Measurements from ENCODE around the gene GTF3C2.
"Not testable (repeated sequence)": the region's sequence is repeated elsewhere in the genome, so short reads cannot be mapped to it uniquely, and the experiment has no call there.

Gene GTF3C2

DNA sequence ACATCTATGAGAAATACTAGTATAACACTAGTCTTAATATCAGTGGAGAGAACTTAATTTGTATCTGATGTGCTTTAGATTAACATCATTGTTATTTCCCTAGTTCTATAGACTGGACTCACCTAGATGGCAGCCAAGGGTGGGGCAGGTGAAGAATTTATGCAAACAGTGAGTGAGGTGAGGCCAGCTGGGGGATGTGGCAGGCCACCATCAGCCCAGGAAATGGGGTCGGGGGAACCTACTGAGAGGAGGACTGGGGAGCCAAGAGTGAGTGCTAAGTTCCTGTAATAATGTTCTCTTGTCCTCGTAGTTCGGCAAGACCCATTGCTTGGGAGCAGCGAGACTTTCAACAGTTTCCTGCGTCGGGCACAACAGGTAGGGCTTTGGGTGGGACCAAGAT lies 16.4 kb upstream of the GTF3C2 start:
- no peak for DNase-seq

DNA sequence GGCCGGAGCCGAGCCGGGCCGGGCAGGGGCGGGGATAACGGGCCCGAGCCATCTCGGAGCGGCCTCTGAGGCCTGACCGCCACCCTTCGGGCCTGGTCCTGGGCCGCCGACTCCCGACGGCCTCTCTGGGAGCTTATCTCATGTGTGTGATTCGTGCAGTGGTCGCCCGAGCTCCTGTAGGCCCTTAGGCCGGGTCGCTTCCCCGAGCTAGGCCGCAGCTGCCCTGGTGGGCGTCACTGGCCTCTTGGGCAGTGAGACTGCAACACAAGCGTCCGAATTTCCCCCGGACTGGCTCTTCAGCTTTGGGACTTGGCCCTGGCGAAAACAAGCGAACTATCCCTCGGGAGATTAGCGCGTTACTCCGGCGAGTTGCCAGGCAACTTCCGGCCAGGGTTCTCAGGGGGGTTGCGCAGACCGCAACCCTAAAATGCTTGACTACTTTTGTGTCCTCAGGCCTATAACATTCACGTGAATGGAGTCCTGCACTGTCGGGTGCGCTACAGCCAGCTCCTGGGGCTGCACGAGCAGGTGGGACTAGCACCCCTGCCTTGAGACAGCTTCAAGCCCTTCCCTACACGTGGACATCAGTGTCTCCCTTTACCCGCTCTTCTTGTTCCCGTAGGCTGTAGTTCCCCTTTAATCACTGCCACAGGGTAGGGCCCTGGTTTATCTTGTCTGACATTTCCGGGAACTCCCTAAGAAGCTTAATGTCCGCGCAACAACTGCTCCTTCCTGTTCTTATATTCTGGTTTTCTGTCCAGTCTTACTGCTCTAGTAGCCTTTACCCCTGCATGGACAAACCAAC lies 14.5 kb upstream of the GTF3C2 start:
- no peak for DNase-seq

DNA sequence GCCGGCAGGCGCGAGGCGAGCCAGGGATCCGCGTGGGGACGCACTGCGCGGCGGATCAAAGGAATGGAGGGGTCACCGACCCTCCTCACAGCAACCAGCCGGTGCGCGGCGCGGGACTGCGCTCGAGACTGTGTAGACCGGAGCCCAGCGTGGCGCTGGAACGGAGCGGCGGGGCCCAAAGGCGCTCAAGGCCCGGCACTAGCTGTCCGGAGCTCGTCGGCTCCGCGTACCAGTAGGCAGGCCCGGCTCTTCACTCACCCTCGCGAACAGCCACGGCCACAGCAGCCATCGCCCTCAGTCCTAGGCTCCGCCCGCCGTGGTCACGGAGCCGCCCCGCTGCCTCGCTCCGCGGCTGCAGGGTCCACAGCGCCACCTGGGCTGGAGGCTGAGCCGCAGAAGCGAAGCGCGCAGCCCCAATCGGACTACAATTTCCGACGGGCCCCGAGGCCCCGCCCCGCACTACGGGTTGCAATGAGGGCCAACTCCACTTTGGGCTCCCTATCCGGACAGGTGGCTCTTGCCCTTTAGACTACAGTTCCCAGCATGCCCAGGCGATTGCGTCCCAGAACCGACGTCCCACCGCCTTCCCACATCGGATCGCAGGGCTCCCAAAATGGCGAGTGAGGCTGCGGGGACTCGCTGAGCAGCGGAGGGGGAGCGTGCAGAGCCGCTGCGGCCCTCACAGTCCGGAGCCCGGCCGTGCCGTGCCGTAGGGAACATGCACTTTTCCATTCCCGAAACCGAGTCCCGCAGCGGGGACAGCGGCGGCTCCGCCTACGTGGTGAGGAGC lies 13.7 kb upstream of the GTF3C2 start, which contains the start of the genes EIF2B4 and SNX17:
TSS of gene EIF2B4 (minus strand) at position 313 of the 790 bp plus-strand sequence. CDS start at position 289, 24 bp downstream.
TSS of gene SNX17 (plus strand) at position 591 of the 790 bp plus-strand sequence. CDS start at position 719, 128 bp downstream.
- peak; percentile 99 for DNase-seq

DNA sequence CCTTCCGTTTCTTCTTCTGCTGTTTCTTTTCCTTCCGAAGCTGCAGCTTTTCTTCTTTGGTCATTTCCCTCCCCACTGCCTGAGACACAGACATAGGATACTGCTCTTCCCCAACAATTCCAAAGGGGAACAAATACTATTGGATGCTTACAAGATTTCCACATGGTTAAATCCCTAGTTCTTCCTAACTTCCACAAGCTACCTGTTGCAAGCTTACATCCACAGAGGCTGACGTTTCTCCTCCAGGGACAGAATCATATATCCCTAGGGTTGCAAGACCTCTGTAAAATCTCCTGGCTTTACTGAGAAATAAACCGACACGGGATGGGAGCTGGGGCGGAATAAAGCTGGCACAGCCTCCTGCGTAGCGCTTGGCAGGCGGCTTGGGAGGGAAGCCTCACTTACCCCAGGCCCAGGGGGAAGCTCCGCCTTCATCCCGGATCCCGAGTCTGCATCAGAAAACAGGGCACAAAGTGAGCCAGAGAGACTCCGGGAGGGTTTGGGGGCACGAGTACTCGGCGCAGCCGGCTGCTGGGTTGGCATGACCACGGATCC lies 13.0 kb upstream of the GTF3C2 start:
- DNase-seq = no peak

DNA sequence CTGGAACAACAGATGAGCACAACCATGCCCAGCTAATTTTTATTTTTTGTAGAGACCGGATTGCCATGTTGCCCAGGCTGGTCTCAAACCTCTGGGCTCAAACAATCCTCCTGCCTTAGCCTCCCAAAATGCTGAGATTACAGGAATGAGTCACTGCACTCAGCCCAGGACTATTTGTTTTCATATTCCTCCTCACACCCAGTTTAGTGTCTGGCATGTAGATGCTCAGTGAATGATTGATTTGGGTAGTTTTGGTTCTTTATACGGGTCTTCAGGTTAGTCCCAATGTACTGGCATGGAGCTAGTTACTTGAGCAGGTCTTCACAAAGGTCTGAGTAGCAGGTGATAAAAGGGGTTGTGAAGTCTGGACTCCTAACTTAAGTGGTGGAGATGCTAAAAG lies 7.4 kb upstream of the GTF3C2 start:
- DNase-seq = no peak

DNA sequence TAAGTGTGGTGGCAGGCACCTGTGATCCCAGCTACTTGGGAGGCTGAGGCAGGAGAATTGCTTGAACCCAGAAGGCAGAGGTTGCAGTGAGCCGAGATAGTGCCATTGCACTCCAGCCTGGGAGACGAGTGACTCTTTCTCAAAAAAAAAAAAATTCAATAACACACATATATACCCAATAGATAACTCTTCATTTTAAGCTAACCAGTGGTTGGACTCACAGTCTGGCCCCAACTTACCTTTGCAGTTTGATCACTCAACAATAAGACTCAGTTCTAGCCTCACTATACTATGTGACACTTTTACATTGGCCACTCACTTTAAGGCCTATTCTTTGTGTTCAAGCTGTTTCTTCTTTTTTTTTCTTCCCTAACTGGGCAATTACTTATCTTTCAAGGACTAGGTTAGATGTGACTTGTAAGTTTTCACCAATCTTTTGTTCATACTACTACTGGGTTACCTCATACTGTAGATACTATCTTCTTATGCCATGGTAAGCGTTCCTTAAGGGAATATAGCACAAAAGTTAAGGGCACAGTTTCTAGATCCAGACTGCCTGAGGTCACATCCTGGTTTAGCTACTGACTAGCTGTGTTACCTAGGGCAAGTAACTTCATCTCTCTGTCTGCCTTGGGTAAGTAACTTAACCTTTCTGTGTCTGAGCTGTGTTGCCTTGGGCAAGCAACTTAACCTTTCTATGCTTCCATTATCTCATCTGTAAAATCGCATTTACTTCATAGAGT lies 6.3 kb upstream of the GTF3C2 start:
- no peak for DNase-seq

DNA sequence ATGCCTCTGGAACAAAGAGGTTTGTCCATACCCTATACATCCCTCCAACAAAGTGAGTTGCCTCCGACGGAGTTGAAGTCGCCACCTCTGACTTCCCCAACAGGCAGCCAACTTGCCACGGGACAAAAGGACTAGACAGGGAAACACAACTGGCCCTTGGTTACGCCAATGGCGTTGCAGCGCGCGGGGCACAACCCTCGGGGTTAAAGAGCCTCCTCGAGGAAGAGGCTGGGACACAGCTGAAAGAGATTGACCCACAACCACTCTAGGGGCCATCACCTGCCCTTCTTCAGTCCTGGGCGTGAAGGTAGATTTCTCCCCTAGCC lies 545 bp downstream of the GTF3C2 start:
- no peak for DNase-seq

DNA sequence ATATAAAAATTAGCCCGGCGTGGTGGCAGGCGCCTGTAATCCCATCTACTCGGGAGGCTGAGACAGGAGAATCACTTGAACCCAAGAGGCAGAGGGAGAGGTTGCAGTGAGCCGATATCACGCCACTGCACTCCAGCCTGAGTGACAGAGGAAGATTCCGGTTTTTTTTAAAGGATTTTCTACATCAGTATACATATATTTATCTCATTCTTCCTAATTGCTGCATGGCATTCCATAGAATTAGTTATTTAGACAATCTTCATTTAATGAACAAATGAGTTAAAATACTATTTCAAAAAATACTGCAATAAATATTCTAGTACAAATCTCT lies 2.0 kb downstream of the GTF3C2 start:
- no peak for DNase-seq

DNA sequence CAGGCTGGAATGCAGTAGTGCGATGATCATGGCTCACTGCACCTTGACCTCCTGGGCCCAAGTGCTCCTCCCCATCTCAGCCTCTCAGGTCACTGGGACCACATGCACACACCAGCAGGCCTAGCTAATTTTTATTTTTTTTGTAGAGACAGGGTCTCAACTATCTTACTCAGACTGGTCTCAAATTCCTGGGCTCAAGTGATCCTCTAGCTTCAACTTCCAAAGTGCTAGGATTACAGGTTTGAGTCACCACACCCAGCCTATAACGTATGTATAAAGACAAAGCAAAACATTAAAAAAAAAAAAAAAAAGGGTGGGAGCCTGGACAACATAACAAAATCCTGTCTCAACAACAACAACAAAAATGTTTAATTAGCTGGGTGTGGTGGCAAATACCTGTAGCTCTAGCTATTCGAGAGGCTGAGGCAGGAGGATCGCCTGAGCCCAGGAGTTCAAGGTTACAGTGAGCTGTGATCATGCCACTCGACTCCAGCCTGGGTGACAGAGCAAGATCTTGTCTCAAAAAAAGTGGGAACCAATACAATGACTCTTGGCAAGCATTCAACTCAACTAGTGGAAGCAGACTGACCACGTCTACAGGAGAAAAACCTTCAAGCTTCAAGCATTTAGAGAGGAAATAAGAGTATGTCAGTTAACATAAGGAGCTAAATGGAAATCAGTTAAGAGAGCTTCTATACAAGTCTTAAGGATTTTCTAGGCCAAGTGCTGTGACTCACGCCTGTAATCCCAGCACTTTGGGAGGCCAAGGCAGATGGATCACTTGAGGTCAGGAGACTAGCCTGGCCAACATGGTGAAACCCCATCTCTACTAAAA lies 2.6 kb downstream of the GTF3C2 start:
- DNase-seq = no peak

DNA sequence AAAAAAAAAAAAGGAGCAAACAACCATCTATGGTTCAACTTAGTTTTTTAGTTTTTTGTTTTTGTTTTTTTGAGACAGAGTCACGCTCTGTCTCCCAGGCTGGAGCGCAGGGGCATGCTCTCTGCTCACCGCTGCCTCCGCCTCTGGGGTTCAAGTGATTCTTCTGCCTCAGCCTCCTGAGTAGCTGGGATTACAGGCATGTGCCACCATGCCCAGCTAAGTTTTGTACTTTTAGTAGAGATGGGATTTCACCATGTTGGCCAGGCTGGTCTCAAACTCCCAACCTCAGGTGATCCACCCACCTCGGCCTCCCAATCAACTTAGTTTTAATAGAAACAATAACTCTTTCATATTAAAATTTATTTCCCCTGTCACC lies 3.2 kb downstream of the GTF3C2 start:
- DNase-seq = not testable (repeated sequence)

DNA sequence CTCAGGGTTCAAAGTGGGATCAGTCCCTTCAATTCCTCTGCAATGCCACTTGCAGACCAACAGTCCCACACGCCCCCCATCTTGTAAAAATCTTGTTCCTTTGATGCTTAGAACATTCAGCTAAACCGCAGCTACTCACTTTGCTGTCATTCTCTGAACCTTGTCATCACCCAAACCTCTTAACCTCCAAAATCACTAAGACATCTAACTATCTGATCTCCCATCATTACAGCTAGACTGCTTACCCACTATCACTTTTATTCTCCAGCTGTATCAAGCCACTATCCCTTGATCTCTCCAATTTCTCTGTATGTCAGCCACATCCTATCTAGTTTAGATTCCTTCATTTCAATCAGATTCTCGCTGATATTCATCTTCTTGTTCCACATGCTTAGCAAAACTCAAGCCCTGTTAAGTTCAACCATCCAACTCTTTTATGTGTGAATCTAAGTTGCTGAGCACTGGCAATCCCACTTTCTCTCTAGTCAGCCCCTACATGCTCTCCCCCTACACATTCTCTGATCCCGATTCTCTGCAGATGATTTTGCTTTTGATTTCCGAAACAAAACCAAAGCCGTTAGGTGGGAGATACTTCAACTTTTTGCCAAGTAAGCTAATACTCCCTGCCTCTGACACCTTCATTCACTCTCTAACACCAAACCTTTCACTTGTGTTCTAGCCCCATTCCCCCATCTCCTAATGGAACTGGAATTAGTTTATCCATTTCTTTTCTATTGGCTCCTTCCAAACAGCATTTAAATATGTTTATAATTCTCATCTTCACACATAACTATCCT lies 4.6 kb downstream of the GTF3C2 start:
- no peak for DNase-seq

DNA sequence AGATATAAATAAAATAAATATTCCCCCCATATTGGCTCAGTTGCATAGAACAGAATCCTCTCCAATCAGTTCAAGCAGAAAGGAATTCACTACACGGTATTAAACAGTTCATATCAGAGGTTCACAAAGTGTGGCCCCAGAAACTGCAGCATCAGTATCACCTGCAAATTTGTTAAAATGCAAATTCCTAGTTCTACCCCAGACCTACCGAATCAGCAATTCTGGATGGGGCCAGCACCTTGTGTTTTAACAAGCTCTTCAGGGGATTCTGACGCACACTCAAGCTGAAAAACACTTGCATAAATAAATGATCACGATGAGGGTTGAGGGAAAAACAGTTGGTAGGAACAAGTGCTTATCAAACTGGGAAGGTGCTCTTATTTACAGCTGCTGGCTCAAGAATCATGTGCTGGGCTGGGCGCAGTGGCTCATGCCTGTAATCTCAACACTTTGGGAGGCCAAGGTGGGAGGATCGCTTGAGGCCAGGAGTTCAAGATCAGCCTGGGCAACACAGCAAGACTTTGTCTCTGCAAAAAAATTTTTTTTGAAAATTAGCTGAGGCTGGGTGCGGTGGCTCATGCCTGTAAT lies 6.4 kb downstream of the GTF3C2 start:
- no peak for DNase-seq

DNA sequence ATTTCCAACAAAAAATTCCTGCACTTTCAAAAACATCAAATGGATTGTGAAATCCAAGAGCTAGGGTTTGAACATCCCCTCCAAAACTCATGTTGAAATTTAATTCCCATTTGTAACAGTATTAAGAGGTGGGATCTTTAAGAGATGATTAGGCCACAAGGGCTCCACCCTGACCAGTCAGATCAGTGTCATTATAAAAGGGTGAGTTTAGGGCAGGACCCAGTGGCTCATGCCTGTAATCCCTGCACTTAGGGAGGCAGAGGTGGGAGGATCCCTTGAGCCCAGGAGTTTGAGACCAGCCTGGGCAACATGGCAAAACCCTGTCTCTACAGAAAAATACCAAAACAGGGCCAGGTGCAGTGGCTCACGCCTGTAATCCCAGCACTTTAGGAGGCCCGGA lies 8.9 kb downstream of the GTF3C2 start:
- no peak for DNase-seq

DNA sequence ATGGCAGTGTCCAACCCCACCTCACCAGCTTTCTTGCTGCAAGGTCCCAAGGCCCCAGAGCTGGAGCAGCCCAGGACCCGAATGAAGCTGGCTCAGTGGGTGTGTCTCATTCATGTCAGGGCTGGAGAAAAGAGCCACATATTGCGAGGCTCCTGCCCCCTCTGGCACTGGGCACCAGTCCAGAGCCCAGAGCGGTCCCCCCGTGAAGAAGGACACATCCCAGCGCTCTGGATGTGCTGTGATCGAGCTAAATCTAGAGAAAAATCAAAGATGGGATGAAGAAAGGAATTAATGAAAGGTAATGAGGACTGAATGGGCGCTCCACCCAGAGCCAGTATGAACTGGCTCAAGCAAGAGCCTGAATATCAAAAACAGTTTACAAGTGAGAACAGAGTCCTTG lies 20.4 kb downstream of the GTF3C2 start:
- no peak for DNase-seq

DNA sequence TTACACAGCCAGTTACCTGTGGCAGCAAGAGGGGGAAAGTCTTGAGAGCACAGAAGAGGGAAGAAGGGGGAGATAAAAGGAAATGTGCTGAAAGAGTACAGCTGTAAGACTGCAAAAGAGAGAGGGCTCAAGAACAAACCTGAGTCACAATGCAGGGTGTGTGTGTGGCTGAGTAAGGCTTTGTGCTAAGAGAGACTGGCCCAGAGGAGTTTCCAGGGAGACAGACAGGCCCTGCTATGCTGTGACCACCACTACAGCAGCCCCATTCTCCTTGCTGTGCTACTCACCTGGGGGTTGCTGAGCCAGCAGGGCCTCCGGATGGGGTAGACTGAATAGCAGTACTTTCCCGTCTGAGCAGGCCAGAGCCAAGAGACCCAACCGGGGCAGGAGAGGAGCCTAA lies 21.3 kb downstream of the GTF3C2 start:
- DNase-seq = no peak

DNA sequence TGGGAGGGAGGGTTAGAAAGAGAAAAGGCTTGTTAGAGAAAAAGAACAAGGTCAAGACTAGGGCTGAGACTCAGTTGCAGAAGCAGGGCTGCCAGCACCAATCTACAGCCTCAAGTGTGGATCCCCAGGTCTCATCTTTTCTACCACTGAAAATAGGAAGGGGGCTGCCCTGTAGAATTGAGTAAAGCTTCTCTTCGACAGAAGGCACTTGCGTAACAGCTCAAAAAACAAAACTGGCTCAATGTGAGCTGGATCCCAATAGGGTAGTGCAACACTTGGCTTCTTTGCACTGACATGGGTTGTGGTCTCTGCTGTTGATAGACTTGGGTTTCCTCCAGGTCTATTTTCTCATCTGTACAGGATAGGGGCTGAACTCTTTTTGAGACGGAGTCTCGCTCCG lies 31.8 kb downstream of the GTF3C2 start:
- no peak for DNase-seq

DNA sequence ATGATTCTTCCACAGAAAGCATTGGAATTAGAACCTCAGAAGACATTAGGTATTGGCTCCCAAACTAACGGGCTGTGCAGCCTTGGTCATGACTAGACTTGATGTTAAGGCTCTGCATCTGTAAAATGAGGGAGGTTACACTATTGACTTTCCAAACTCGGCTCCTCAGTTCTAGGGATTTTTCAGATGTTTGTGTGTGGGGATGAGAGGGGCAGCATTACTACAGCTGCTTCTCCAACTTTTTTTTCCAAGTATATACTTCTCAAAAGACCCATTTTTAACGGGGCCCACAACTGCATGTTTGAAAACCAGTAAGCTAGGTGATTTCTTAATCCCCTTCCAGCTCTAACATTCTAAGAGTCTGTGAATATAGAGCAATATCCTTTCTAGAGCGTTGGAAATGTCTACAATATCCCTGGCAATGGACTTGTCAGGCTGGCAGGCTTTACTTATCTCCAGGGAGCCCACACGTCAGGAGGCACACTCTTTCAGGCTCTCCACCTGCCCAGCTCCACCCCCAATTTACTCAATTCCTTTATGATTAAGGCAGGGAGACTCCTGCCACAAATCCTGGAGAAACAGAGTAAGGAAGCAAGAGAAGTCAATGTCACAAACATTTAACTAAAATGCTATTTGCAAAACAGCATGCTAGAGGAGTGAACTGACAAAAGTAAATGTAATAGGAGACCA lies 32.8 kb downstream of the GTF3C2 start:
- DNase-seq = no peak

DNA sequence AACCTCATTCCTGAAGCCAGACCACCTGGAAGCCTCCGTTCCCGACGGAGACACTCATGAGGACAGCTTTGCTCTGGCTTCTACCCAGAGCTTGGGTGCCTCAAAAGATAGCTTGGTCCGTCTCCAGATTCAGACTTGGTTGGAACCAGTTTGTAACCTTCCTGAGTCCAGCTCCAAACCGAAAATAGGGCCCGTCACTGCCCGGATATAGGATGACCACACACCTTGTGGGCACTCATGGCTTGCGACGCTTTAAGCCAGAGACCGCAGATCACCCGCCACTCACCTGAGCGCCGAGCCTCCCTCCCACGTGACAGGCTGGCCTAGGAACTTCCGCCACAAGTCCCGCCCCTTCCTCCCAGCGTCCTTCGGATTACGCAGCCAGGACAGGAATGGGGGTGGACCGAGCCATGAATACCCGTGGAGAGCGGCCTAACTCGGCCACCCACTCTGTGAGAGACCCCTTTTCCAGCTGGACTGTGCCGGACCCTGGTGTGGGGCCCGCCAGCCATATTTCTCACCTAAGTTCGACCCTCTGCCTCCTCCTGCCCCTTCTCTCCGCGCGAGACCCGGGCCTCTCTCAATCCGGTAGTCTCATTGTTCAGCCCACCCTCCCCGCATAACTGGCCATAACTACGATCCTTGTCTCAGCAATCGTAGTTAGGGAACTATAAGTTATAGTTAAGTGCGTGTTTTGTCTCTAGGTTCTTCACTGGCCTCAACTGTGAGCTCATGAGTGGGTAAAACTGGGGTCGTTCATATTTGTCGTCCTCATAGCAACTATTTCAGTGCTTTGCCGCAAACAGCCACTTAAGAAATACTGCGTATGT lies 33.6 kb downstream of the GTF3C2 start, which contains the start of gene MPV17:
TSS of gene MPV17 (minus strand) at position 332 of the 830 bp plus-strand sequence. CDS start 580 bp downstream, outside the sequence.
- DNase-seq = peak; percentile 76

DNA sequence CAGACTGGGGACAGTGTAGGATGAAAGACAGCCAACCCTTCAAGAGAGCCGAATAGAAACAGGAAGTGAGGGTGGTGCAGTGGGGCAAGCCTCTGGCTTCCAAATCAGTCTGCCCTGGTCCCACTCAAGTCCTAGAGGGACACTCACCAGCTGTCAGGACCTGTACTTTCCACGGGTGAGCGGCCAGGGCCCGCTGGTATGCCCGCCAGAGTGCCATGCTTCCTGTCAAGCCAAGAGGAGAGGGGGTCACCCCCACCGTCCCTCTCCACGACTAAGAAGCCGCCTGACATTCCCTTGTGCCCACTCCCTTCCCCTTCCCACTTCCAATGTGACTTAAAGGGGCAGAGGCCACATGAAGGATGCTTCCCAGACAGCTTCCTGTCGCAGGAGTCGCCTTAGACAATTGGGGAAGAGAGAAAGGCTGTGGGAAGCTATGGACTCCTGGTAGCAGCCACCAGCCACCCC lies 34.2 kb downstream of the GTF3C2 start:
- no peak for DNase-seq

Measured in activated CD4-positive, alpha-beta T cell treated with anti-CD3 and anti-CD28 coated beads for 1 hour (primary cell).